ENCODE data around the gene SOX15. TPM values are rescaled to one million over a fixed set of nuclear protein-coding genes. Genes with fewer than 3 reads are reported as not detected.
"Not testable (repeated sequence)": the region's sequence is repeated elsewhere in the genome, so short reads cannot be mapped to it uniquely, and the experiment has no call there.

The SOX15 gene
- total RNA-seq, 2 donors from 2014 or later: 0.61 to 1.0 TPM

- DNase-seq: no peak
- Histone ChIP-seq H3K9ac (ENCODE audit: low read depth in 2 of 2, low read length in 2 of 2) (no peak overlapping the region), H3K9me3 (no peaks in the 10 kb centered on the region), H3K4me3 (no peak overlapping the region), H3K36me3 (no peaks in the 10 kb centered on the region), H3K27me3 (no peaks in the 10 kb centered on the region), H3K4me1 (no peaks in the 10 kb centered on the region), H3K27ac (no peak overlapping the region)
- intact Hi-C loops (cut with DNase I): no loop called here
- TF ChIP-seq CTCF (IDR thresholded peaks at IDR 0.05): no peak
Measured at GRCh38 chr17:7606280-7606679, 16.4 kb upstream of the SOX15 start.

- H3K27me3 ChIP-seq; H3K9me3 ChIP-seq; H3K4me1 ChIP-seq; H3K27ac ChIP-seq; DNase-seq; intact Hi-C loops (cut with DNase I); H3K9ac ChIP-seq (ENCODE audit: low read depth in 2 of 2, low read length in 2 of 2); H3K4me3 ChIP-seq: not testable (repeated sequence)
- peaks cover 48% of the 10 kb centered on the region for H3K36me3 ChIP-seq
Measured at GRCh38 chr17:7597561-7597960, 7.7 kb upstream of the SOX15 start.

- Histone ChIP-seq H3K4me1 (peaks cover 3% of the 10 kb centered on the region), H3K36me3 (peaks cover 53% of the 10 kb centered on the region), H3K9me3 (no peaks in the 10 kb centered on the region), H3K9ac (ENCODE audit: low read depth in 2 of 2, low read length in 2 of 2) (no peak overlapping the region), H3K27ac (no peak overlapping the region), H3K27me3 (no peaks in the 10 kb centered on the region), H3K4me3 (no peak overlapping the region)
- no peak for TF ChIP-seq CTCF (IDR thresholded peaks at IDR 0.05)
- intact Hi-C loops (cut with DNase I): no loop called here
- DNase-seq: no peak
Measured at GRCh38 chr17:7593296-7593695, 3.4 kb upstream of the SOX15 start.

DNA sequence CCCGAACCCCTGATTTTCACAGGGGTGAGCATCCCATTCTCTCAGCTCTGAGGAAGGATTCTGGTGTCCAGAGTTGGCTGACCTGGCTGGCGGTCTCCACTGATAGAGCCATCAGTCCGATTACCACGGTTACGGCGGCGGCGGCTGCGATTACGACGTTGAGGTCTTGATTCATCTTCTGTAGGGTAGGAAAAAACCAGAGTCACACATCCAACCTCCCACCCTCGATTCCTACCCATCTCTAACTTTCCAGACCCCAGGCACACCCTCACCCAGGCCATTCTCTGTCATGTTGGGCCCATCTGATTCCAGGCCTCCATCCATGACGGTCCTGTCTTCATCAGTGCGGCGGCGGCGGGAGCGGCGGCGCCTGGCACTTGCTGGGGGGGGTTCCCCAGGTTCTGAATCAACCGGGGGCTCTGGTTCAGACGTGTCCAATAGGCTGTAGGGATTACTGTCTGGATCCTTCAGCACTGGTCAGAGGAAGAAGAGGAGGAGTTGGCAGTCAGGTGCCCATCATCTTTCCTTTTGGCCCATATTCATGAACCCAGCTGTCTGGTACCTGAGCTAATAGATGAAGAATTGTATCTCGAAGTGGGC, 2.6 kb upstream of the SOX15 start:
- TF ChIP-seq CTCF (IDR thresholded peaks at IDR 0.05): no peak
- no peaks in the 10 kb centered on the region for H3K9me3 ChIP-seq
- H3K4me1 ChIP-seq: peaks cover 3% of the 10 kb centered on the region
- H3K36me3 ChIP-seq: peaks cover 53% of the 10 kb centered on the region
- H3K9ac ChIP-seq (ENCODE audit: low read depth in 2 of 2, low read length in 2 of 2): no peak overlapping the region
- no peak overlapping the region for H3K27ac ChIP-seq
- no peaks in the 10 kb centered on the region for H3K27me3 ChIP-seq
- no peak for DNase-seq
- intact Hi-C loops (cut with DNase I): no loop called here
- H3K4me3 ChIP-seq: no peak overlapping the region

DNA sequence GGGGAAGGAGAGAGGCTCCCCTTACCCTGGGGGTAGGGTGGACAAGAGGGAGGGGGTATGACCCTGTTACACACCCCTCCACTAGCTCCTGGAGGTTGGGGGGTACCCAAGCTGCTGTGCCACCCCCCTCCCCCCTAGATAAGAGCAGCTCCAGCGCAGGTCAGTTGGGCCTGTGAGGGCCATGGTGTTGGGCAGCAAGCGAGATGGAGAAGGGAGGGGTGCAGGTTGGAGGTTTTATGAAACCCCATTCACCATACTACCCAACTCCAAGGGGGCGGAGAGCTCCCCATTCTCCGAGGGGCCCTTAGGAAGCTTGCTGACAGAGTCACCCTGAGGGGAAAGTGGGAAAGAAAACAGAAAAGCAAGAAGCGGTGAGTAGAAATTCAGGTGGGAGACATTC, 1.7 kb upstream of the SOX15 start:
- H3K36me3 ChIP-seq: peaks cover 47% of the 10 kb centered on the region
- H3K27me3 ChIP-seq: no peaks in the 10 kb centered on the region
- no peak for DNase-seq
- no peak overlapping the region for H3K4me3 ChIP-seq
- H3K9me3 ChIP-seq: no peaks in the 10 kb centered on the region
- no peak overlapping the region for H3K9ac ChIP-seq (ENCODE audit: low read depth in 2 of 2, low read length in 2 of 2)
- intact Hi-C loops (cut with DNase I): no loop called here
- H3K27ac ChIP-seq: no peak overlapping the region
- H3K4me1 ChIP-seq: peaks cover 3% of the 10 kb centered on the region
- no peak for TF ChIP-seq CTCF (IDR thresholded peaks at IDR 0.05)

DNA sequence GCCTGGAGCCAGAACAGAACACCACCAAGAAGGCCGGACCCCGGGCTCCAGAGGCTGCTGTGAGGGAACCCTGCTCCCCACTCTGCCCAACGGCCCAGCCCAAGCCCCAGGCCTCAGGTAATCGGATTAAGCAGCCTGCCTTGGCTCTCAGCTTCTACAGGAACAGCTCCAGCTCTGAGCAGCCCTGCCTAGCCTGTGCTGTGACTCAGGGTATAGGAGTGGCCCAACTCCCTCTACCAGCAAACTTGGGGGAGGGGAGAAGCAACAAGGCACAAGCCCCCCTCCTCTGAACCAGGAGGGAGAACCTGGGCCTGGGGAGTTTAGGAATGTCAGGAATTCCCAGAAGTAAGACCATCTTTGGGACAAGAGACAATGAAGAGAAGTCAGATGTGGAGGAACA, 849 bp upstream of the SOX15 start:
- H3K4me3 ChIP-seq: no peak overlapping the region
- H3K4me1 ChIP-seq: peaks cover 3% of the 10 kb centered on the region

More for the DNA sequence above, 849 bp upstream of the SOX15 start:
- no peak for DNase-seq
- no peak overlapping the region for H3K9ac ChIP-seq (ENCODE audit: low read depth in 2 of 2, low read length in 2 of 2)
- peaks cover 45% of the 10 kb centered on the region for H3K36me3 ChIP-seq
- TF ChIP-seq CTCF (IDR thresholded peaks at IDR 0.05): no peak
- H3K27me3 ChIP-seq: no peaks in the 10 kb centered on the region
- no peak overlapping the region for H3K27ac ChIP-seq
- intact Hi-C loops (cut with DNase I): no loop called here
- no peaks in the 10 kb centered on the region for H3K9me3 ChIP-seq

Data from colonic mucosa (tissue), 4 donors.